ENCODE data around the gene OPTN. TPM values are rescaled to one million over a fixed set of nuclear protein-coding genes. Genes with fewer than 3 reads are reported as not detected.
"Not testable (repeated sequence)": the region's sequence is repeated elsewhere in the genome, so short reads cannot be mapped to it uniquely, and the experiment has no call there.

OPTN gene
- total RNA-seq (10 to 100 TPM; 43.9 to 52.1 TPM), polyA plus RNA-seq (10 to 100 TPM; 25.8 to 35.1 (median 27.1) TPM), total RNA-seq (16.6 to 101 (median 72.0) reads per million in 6 experiments)

GRCh38 chr10:13099666-13100348 is at the start of gene OPTN:
TSS of gene OPTN (plus strand) at chr10:13100163. CDS start at chr10:13109123, 8,960 bp downstream.
- Mint-ChIP-seq H3K27ac (peak within 1 kb of the TSS; percentile 93 to 98 (median 96)), H3K36me3 (peaks cover 0 to 6% (median 1%) of the 10 kb centered on the region in 3 donors), H3K27me3 (no peaks in the 10 kb centered on the region), H3K4me1 (peaks cover 29 to 44% (median 41%) of the 10 kb centered on the region in 4 donors), H3K9me3 (no peaks in the 10 kb centered on the region), H3K4me3 (peak within 1 kb of the TSS; percentile 75 to 96 (median 96))
- peak; percentile 76 to 77 for ATAC-seq
- POLR2A ChIA-PET = interaction anchor here (2.0 to 2.5 kb wide), 2 partner anchors 9 to 202 kb away, joined by 13 to 15 read pairs; no protein-coding TSS in a partner anchor
- DNase-seq = peak; percentile 65 to 85 (median 78)

- Mint-ChIP-seq H3K4me1 (no peaks in the 10 kb centered on the region), H3K36me3 (no peaks in the 10 kb centered on the region), H3K27ac (no peak overlapping the region), H3K27me3 (peaks cover 0 to 19% (median 9%) of the 10 kb centered on the region in 5 donors), H3K4me3 (no peak overlapping the region), H3K9me3 (no peaks in the 10 kb centered on the region)
- DNase-seq (no peak), ATAC-seq (no peak)
- POLR2A ChIA-PET = no interaction called here
Measured at GRCh38 chr10:13051126-13051694, 48.8 kb upstream of the OPTN start.

- H3K9me3 Mint-ChIP-seq, H3K4me3 Mint-ChIP-seq, ATAC-seq, H3K27ac Mint-ChIP-seq, H3K4me1 Mint-ChIP-seq, H3K36me3 Mint-ChIP-seq, DNase-seq: not testable (repeated sequence)
- H3K27me3 Mint-ChIP-seq = peaks cover 0 to 19% (median 7%) of the 10 kb centered on the region in 5 donors
- POLR2A ChIA-PET = interaction anchor here (0.7 kb wide), 1 partner anchor 82 kb away, joined by 9 read pairs; no protein-coding TSS in a partner anchor
Measured at GRCh38 chr10:13053208-13053607, 46.8 kb upstream of the OPTN start.

- Mint-ChIP-seq H3K27me3 (peaks cover 0 to 15% (median 7%) of the 10 kb centered on the region in 5 donors), H3K36me3 (no peaks in the 10 kb centered on the region), H3K4me1 (no peaks in the 10 kb centered on the region), H3K27ac (no peak overlapping the region), H3K4me3 (no peak overlapping the region), H3K9me3 (no peaks in the 10 kb centered on the region)
- POLR2A ChIA-PET = interaction anchor here (0.7 kb wide), 1 partner anchor 83 kb away, joined by 9 read pairs; no protein-coding TSS in a partner anchor
- DNase-seq (no peak), ATAC-seq (no peak)
Measured at GRCh38 chr10:13053794-13054462, 46.0 kb upstream of the OPTN start.

- H3K27ac Mint-ChIP-seq = no peak overlapping the region
Measured at GRCh38 chr10:13054844-13055243, 45.1 kb upstream of the OPTN start.

GRCh38 chr10:13056456-13057077 is 43.4 kb upstream of the OPTN start:
- Mint-ChIP-seq H3K27me3 (peaks cover 4 to 9% (median 7%) of the 10 kb centered on the region in 5 donors), H3K4me1 (peaks cover 0 to 4% (median 0%) of the 10 kb centered on the region in 4 donors), H3K4me3 (no peak overlapping the region), H3K36me3 (no peaks in the 10 kb centered on the region), H3K27ac (no peak overlapping the region), H3K9me3 (no peaks in the 10 kb centered on the region)
- POLR2A ChIA-PET = no interaction called here
- ATAC-seq (no peak), DNase-seq (no peak)

More at GRCh38 chr10:13054844-13055243, 45.1 kb upstream of the OPTN start:
- H3K9me3 Mint-ChIP-seq = no peaks in the 10 kb centered on the region
- no peaks in the 10 kb centered on the region for H3K4me1 Mint-ChIP-seq
- DNase-seq = no peak
- no peak overlapping the region for H3K4me3 Mint-ChIP-seq
- no peaks in the 10 kb centered on the region for H3K36me3 Mint-ChIP-seq
- ATAC-seq = no peak
- H3K27me3 Mint-ChIP-seq = peaks cover 2 to 13% (median 9%) of the 10 kb centered on the region in 5 donors
- POLR2A ChIA-PET = no interaction called here

- H3K4me3 Mint-ChIP-seq = no peak overlapping the region
- POLR2A ChIA-PET = no interaction called here
Measured at GRCh38 chr10:13062803-13063202, 37.2 kb upstream of the OPTN start.

GRCh38 chr10:13066527-13066926 is 33.4 kb upstream of the OPTN start:
- H3K27ac Mint-ChIP-seq = no peak overlapping the region
- no peak for ATAC-seq
- H3K36me3 Mint-ChIP-seq = no peaks in the 10 kb centered on the region
- POLR2A ChIA-PET = no interaction called here
- no peak for DNase-seq
- H3K4me1 Mint-ChIP-seq = peaks cover 0 to under 1% (median 0%) of the 10 kb centered on the region in 4 donors
- H3K27me3 Mint-ChIP-seq = peaks cover 0 to 8% (median 8%) of the 10 kb centered on the region in 5 donors
- peaks cover 0 to 4% (median 0%) of the 10 kb centered on the region in 9 donors for H3K9me3 Mint-ChIP-seq
- H3K4me3 Mint-ChIP-seq = no peak overlapping the region

More at GRCh38 chr10:13062803-13063202, 37.2 kb upstream of the OPTN start:
- ATAC-seq (no peak), DNase-seq (no peak)
- H3K36me3 Mint-ChIP-seq = no peaks in the 10 kb centered on the region
- H3K27me3 Mint-ChIP-seq = peaks cover 0 to 12% (median 10%) of the 10 kb centered on the region in 5 donors
- peaks cover 0 to 4% (median 0%) of the 10 kb centered on the region in 9 donors for H3K9me3 Mint-ChIP-seq
- peaks cover 0 to 4% (median 0%) of the 10 kb centered on the region in 4 donors for H3K4me1 Mint-ChIP-seq
- no peak overlapping the region for H3K27ac Mint-ChIP-seq

GRCh38 chr10:13067431-13067830 is 32.5 kb upstream of the OPTN start:
- Mint-ChIP-seq H3K27me3 (peaks cover 0 to 8% (median 7%) of the 10 kb centered on the region in 5 donors), H3K36me3 (peaks cover 0 to 5% (median 0%) of the 10 kb centered on the region in 3 donors), H3K9me3 (peaks cover 0 to 4% (median 0%) of the 10 kb centered on the region in 9 donors), H3K4me3 (no peak overlapping the region), H3K27ac (no peak overlapping the region), H3K4me1 (no peaks in the 10 kb centered on the region)
- POLR2A ChIA-PET = no interaction called here
- DNase-seq = no peak
- ATAC-seq = no peak

- no peak overlapping the region for H3K27ac Mint-ChIP-seq
- DNase-seq (no peak), ATAC-seq (no peak)
- H3K36me3 Mint-ChIP-seq = peaks cover 0 to 5% (median 0%) of the 10 kb centered on the region in 3 donors
- POLR2A ChIA-PET = no interaction called here
- no peak overlapping the region for H3K4me3 Mint-ChIP-seq
- H3K27me3 Mint-ChIP-seq = peaks cover 0 to 8% (median 7%) of the 10 kb centered on the region in 5 donors
- H3K4me1 Mint-ChIP-seq = no peaks in the 10 kb centered on the region
- H3K9me3 Mint-ChIP-seq = peaks cover 0 to 3% (median 0%) of the 10 kb centered on the region in 9 donors
Measured at GRCh38 chr10:13068071-13068470, 31.9 kb upstream of the OPTN start.

- Mint-ChIP-seq H3K4me1 (no peaks in the 10 kb centered on the region), H3K27me3 (peaks cover 0 to 10% (median 4%) of the 10 kb centered on the region in 5 donors), H3K27ac (no peak overlapping the region), H3K36me3 (peaks cover 0 to 5% (median 0%) of the 10 kb centered on the region in 3 donors), H3K9me3 (peaks cover 0 to 3% (median 0%) of the 10 kb centered on the region in 9 donors), H3K4me3 (no peak overlapping the region)
- POLR2A ChIA-PET = no interaction called here
- DNase-seq (no peak), ATAC-seq (no peak)
Measured at GRCh38 chr10:13068484-13068883, 31.5 kb upstream of the OPTN start.

GRCh38 chr10:13072339-13072738 is 27.6 kb upstream of the OPTN start:
- no peak for DNase-seq
- Mint-ChIP-seq H3K27me3 (peaks cover 8 to 30% (median 20%) of the 10 kb centered on the region in 5 donors), H3K4me1 (peaks cover 0 to 1% (median 0%) of the 10 kb centered on the region in 4 donors), H3K4me3 (no peak overlapping the region), H3K36me3 (peaks cover 0 to 11% (median 0%) of the 10 kb centered on the region in 3 donors), H3K9me3 (peaks cover 0 to 7% (median 0%) of the 10 kb centered on the region in 9 donors), H3K27ac (no peak overlapping the region)
- POLR2A ChIA-PET = no interaction called here
- no peak for ATAC-seq

Data from naive thymus-derived CD8-positive, alpha-beta T cell (primary cell).